Endothelial cell of coronary artery (primary cell): ENCODE data around the gene CDKN2D. TPM values are rescaled to one million over a fixed set of nuclear protein-coding genes. Genes with fewer than 3 reads are reported as not detected.

Experiments used
- total RNA-seq: library from RNA; depleted of rRNA; stranded (reverse); fragments of >200 nt; gene quantifications from 2 replicates; pipeline ENCODE4 v1.2.3, GENCODE V29; 2014

Gene CDKN2D
- 4.8 and 7.5 TPM in 2 replicates for total RNA-seq

GRCh38 chr19:10568826-10569651 lies at the start of gene CDKN2D:
Gene CDKN2D (minus strand): TSS chr19:10568979. CDS start chr19:10568653, 326 bp downstream.

GRCh38 chr19:10587022-10587838 lies 18.5 kb upstream of the CDKN2D start, which contains the start of gene AP1M2:
Gene AP1M2 (minus strand): TSS chr19:10587312. CDS start chr19:10587231, 81 bp downstream.

DNA sequence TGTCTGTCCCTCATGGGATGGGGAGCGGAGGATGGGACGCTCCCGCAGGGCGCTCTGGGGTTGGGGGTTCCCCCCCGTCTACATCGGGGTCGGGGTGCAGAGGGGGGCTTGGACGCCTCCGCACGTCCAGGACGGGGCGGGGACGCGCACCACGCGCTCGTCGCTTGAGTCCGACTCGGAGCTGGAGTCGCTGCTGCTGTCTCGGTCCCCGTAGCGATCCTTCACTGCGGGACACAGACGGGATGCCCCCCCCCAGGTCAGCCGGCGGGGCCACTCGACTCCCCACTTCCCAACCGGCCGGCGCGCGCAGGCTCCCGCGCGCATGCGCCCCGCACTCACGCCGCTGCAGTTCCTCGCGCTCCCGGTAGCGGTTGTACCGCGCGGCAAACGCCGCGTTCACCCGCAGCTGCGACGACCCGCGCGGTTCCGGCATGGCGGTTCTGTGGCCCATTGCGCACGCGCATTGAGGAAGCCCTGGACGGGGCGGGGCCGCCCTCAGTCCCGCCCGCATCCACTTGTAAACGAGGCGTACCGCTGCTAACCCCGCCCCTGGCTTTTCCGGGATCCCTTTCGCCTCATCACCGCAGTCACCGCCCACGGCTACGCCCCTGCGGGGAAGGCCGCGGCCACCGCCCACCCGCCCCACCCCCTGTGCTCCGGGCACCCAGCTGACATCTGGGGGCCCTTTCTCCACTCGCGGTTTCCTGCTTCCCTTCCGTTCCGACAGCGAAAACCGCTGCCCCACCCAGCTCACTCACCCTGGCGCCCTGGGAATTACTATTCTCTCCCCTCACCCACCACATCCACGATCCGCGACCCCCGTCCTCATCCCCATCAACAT lies 3.0 kb downstream of the CDKN2D start, which contains the start of gene KRI1:
Gene KRI1, minus strand, starts transcription at position 444 of the 841 bp plus-strand sequence. Its CDS starts 11 bp downstream, at position 433.

GRCh38 chr19:10543420-10544241 lies 25.1 kb downstream of the CDKN2D start, which contains the start of gene ATG4D:
Gene ATG4D (plus strand): TSS chr19:10543904. CDS start chr19:10544091, 187 bp downstream.

DNA sequence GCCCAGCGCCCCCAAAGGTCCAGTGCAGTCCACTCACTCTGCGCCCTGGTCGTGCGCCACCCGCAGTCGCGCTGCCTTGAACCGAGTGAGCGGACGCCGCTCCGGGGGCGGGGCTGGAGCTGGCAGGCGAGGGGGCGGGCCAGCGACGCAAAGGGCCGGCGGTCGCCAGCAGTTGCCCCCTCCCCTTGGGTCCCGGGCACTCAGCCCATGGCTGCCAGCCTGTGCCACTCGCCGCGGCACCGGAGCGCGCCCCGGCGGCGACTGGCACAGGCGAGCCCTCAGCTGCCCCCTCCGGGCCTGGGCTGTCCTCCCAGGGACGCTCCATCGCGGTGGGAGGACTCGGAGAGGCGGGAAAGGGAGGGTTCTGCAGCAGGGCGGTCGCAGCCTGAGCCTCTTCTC lies 51.4 kb downstream of the CDKN2D start, which contains the start of gene S1PR5:
Gene S1PR5, minus strand, starts transcription at position 87 of the 399 bp plus-strand sequence. CDS start 2,436 bp downstream, outside the sequence.

Other genes starting within 250 kb of the CDKN2D start
- 9.0 and 11.7 TPM in 2 replicates for gene RAVER1, start 235.4 kb downstream of the CDKN2D start, total RNA-seq
- gene ICAM3, start 229.4 kb downstream of the CDKN2D start, total RNA-seq = 13.5 and 17.4 TPM in 2 replicates
- gene TYK2, start 188.4 kb downstream of the CDKN2D start, total RNA-seq = 89.1 and 109 TPM in 2 replicates
- 355 and 421 TPM in 2 replicates for gene CDC37, start 165.4 kb downstream of the CDKN2D start, total RNA-seq
- gene PDE4A, start 148.4 kb downstream of the CDKN2D start, total RNA-seq = 1.6 and 5.0 TPM in 2 replicates
- gene KEAP1, start 65.6 kb downstream of the CDKN2D start, total RNA-seq = 86.8 and 103 TPM in 2 replicates
- gene S1PR5, start 51.5 kb downstream of the CDKN2D start, total RNA-seq = 1.6 TPM in 1 of 2 replicates, not detected in the other
- 11.3 and 14.5 TPM in 2 replicates for gene ATG4D, start 25.1 kb downstream of the CDKN2D start, total RNA-seq
- gene KRI1, start 3.0 kb downstream of the CDKN2D start, total RNA-seq = 7.7 and 12.5 TPM in 2 replicates
- 0.09 TPM in 1 of 2 replicates, not detected in the other for gene AP1M2, start 18.3 kb upstream of the CDKN2D start, total RNA-seq
- 26.1 and 40.2 TPM in 2 replicates for gene SLC44A2, start 56.6 kb upstream of the CDKN2D start, total RNA-seq
- 116 and 121 TPM in 2 replicates for gene ILF3, start 85.4 kb upstream of the CDKN2D start, total RNA-seq
- gene QTRT1, start 132.5 kb upstream of the CDKN2D start, total RNA-seq = 36.3 and 40.8 TPM in 2 replicates
- 106 and 132 TPM in 2 replicates for gene DNM2, start 149.1 kb upstream of the CDKN2D start, total RNA-seq